Natural killer cell treated with Interleukin-12 subunit alpha and Interleukin-12 subunit beta and Interleukin-15 and Interleukin-18, amount 100 ng/mL, for 72 hours (primary cell): ENCODE measurements around the gene CSTPP1. TPM values are rescaled to one million over a fixed set of nuclear protein-coding genes. Genes with fewer than 3 reads are reported as not detected.
A peak's percentile ranks its signal among the peaks of the same experiment; 100 is the strongest.
"Not testable (repeated sequence)": the region's sequence is repeated elsewhere in the genome, so short reads cannot be mapped to it uniquely, and the experiment has no call there.

Experiments
- ATAC-seq, 2 donors: fragments of 150-1000 bp; cut with Tn5 transposase in 1 of 2; sonication (Bioruptor Pico), chemical (Tn5 transposase) in 1 of 2; 2 replicates each; pipeline ENCODE4 v1.10.0; 2021
- DNase-seq: peaks from one replicate; pipeline ENCODE4 v3.0.0; 2022; ENCODE audit warnings: low spot score
- H3K27ac Mint-ChIP-seq, 2 donors: 1 replicate in 1 of 2; 2 replicates in 1 of 2; pipeline ENCODE4 v1.8.0; 2022; ENCODE audit warnings: mixed read lengths in 2 of 2, mild to moderate bottlenecking in 1 of 2, moderate library complexity in 1 of 2
- H3K27me3 Mint-ChIP-seq, 2 donors: 1 replicate in 1 of 2; 2 replicates in 1 of 2; pipeline ENCODE4 v1.8.0; 2022; ENCODE audit warnings: mixed read lengths in 2 of 2
- H3K36me3 Mint-ChIP-seq: one replicate; pipeline ENCODE4 v1.8.0; 2022; ENCODE audit warnings: mixed read lengths
- H3K4me1 Mint-ChIP-seq, 2 donors: 1 replicate in 1 of 2; 2 replicates in 1 of 2; pipeline ENCODE4 v1.8.0; 2022; ENCODE audit warnings: low read depth in 2 of 2, mixed read lengths in 2 of 2, mild to moderate bottlenecking in 1 of 2
- H3K4me3 Mint-ChIP-seq: one replicate; pipeline ENCODE4 v1.8.0; 2022; ENCODE audit warnings: mixed read lengths
- H3K9me3 Mint-ChIP-seq: 2 replicates; pipeline ENCODE4 v1.8.0; 2022; ENCODE audit warnings: mixed read lengths
- total RNA-seq, 2 donors: library from RNA; stranded (reverse); gene quantifications; one replicate each; pipeline ENCODE4 v1.2.3, GENCODE V29; 2022

CSTPP1 gene
- total RNA-seq, 2 donors from 2014 or later = 20.9 to 23.8 TPM

DNA sequence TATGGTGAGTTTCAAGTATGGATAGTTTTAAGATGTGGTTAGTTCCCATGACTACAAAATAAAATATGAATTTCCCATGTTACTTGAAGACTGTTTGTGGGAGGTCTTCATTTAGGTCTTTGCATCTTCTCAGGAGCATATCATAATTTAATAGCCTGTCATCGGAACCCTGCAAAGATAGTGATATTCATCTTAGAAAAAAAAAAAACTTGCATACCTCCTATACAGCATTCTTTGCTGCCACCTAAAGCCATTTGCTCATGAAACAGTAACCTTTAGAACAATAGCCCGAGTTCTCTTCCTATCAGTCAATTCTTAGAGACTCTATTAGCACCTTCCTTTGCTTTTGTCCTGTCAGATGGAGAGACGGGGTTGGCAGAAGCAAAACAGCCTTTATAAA is 164.8 kb downstream of the CSTPP1 start:
- ATAC-seq (no peak), DNase-seq (no peak)
- H3K36me3 Mint-ChIP-seq = no peaks in the 10 kb centered on the region
- no peak overlapping the region for H3K27ac Mint-ChIP-seq
- H3K4me1 Mint-ChIP-seq = peaks cover 7 to 9% of the 10 kb centered on the region in 2 donors
- no peaks in the 10 kb centered on the region for H3K27me3 Mint-ChIP-seq
- no peaks in the 10 kb centered on the region for H3K9me3 Mint-ChIP-seq
- H3K4me3 Mint-ChIP-seq = no peak overlapping the region

DNA sequence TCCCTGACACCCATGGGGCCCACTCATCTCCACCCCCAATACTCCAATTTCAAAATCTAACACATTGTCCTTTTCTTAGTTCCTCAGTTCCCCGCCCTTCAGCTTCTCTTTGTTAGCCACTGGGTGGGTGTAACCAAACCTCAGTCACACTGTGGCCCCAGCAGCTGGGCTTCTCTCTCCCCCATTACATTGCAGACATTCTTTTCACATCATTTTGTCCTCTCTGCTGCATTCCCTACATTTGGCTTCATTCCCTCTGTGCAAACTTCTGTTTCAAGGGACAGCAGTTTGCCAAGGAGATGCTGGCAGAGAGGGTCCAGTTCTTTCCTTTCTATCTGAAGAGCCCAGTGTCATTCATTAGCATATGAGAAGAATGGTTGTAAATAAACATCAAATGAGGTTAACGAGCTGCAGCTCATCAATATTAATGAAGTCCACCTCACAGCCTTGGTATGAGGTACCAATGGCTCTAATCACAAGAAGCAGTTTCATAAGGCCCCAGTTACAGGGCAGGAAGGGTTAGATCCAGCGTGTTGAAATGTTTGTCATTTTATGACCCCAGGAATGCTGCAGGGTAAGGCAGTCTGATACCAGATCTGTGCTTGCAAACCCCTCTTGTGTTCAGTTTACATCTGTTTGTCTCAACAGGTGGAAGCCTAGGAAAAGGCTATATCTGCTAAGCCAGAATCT is 167.8 kb downstream of the CSTPP1 start:
- no peak for ATAC-seq
- H3K4me3 Mint-ChIP-seq = peak overlapping the region; percentile 1
- no peaks in the 10 kb centered on the region for H3K27me3 Mint-ChIP-seq
- no peak overlapping the region for H3K27ac Mint-ChIP-seq
- H3K36me3 Mint-ChIP-seq = no peaks in the 10 kb centered on the region
- H3K9me3 Mint-ChIP-seq = no peaks in the 10 kb centered on the region
- DNase-seq = no peak
- peaks cover 7 to 9% of the 10 kb centered on the region in 2 donors for H3K4me1 Mint-ChIP-seq

DNA sequence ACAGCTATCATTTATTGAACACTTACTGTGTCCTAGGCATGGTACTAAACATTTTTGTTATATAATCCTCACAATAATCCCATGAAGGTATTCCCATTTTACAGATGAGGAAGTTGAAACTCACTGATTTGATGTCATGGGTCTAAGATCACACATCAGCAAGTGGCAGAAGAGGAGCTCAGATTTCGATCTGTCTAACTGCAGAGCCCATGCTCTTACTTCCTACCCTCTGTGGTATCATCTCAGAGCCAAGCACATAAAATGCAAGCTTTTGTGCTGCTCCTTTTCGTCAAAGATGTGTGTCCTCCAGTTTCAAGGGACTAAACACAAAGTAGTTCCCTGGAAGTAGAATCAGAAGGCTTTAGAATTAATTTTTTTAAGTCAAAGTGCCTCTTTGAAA is 169.0 kb downstream of the CSTPP1 start:
- no peak for ATAC-seq
- Mint-ChIP-seq H3K27me3 (no peaks in the 10 kb centered on the region), H3K4me3 (no peak overlapping the region), H3K4me1 (peaks cover 9 to 14% of the 10 kb centered on the region in 2 donors), H3K9me3 (no peaks in the 10 kb centered on the region), H3K27ac (no peak overlapping the region), H3K36me3 (no peaks in the 10 kb centered on the region)
- DNase-seq = no peak

DNA sequence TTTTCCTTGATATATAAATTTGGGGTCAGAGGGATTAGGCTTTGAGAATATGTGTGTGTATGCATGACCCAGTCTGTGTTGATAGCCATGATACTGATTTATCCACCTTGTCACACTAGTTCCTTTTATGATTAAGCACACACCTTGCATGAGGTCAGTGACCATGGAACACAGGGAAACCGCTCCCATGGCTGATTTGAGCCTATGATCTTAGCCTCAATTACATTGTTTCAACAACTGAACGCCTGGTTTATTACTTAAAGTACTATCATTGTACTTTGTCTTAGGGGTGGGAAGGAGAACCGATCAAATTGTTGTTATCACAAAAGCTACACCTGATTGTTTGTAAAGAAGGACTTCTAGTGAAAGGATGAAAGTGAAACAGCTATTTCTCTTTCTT is 169.4 kb downstream of the CSTPP1 start:
- Mint-ChIP-seq H3K36me3 (no peaks in the 10 kb centered on the region), H3K27ac (peak overlapping the region in 1 of 2 donors; percentile 39), H3K9me3 (no peaks in the 10 kb centered on the region), H3K4me3 (no peak overlapping the region), H3K27me3 (no peaks in the 10 kb centered on the region), H3K4me1 (peaks cover 9 to 14% of the 10 kb centered on the region in 2 donors)
- no peak for ATAC-seq
- no peak for DNase-seq

DNA sequence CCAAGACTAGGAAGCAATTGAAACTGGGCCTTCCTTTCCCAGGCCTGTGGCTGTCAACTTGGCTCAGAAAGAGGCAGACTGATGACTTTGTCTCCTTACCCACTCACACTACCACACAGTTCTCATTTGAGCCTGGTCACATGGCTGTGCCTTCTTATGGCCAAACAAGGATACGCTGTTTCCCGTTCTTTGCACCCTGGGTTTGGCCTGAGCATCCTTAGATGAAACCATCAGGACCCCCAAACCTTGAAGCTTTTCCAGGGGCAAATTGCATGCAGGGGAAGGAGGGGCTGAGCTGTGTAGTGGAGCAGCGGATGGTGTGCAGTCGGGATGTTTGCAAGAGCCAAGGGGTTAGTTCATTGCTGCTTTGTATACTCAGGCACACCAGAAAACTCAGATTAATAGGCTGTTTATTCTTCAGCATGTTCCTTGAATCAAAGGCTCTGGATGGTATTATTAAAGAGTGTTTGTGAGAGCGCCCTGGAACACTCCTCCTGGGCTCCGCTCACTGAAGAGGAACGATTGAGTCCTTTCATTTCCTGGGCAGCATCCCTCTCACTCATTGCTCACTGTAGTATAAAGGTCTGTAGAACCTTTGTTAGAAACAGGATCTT is 170.3 kb downstream of the CSTPP1 start:
- Mint-ChIP-seq H3K4me3 (no peak overlapping the region), H3K27me3 (no peaks in the 10 kb centered on the region), H3K36me3 (no peaks in the 10 kb centered on the region), H3K4me1 (peaks cover 13 to 14% of the 10 kb centered on the region in 2 donors), H3K9me3 (no peaks in the 10 kb centered on the region), H3K27ac (no peak overlapping the region)
- ATAC-seq = peak in 1 of 2 donors; percentile 17
- no peak for DNase-seq

DNA sequence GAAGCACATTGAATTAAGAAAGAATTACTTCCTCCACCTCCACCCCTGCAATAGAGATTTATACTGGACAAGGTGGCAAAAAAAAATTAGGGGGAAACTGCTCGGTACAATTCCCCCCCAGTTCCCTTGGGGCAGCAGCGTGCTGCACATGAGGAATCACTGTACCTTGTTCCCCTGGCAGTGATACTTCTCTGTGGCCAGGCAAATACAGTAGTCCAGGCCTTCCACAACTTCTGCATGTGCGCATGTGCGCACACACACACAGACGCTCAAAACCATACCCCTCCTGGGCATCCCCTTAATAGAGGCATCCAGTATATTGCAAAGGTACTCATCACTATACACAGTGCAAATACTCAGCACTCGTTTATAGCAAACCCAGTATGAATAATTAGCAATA is 171.2 kb downstream of the CSTPP1 start:
- Mint-ChIP-seq H3K4me3 (no peak overlapping the region), H3K36me3 (no peaks in the 10 kb centered on the region), H3K4me1 (peaks cover 13 to 14% of the 10 kb centered on the region in 2 donors), H3K27me3 (no peaks in the 10 kb centered on the region), H3K27ac (no peak overlapping the region), H3K9me3 (no peaks in the 10 kb centered on the region)
- no peak for DNase-seq
- ATAC-seq = no peak

DNA sequence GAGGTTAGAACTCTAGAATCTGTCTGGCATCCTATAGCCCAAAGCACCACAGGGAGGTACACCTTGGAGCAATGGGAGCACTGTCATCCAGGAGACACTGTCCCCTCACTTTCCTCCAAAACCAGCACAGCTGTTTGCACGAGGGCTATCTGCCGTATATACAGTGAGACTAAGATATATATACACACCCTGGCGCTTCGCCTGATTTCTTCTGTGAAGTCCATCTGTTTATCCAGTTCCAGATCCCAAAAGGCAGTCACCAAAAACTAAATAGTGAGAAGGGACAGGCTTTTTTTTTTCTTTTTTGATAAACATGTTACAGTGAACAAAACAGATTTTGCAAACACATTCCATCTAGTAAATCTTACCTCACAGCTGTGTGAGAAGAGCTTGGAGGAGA is 171.7 kb downstream of the CSTPP1 start:
- Mint-ChIP-seq H3K4me1 (peaks cover 13 to 14% of the 10 kb centered on the region in 2 donors), H3K4me3 (no peak overlapping the region), H3K36me3 (no peaks in the 10 kb centered on the region), H3K9me3 (no peaks in the 10 kb centered on the region), H3K27me3 (no peaks in the 10 kb centered on the region), H3K27ac (no peak overlapping the region)
- ATAC-seq = no peak
- no peak for DNase-seq

DNA sequence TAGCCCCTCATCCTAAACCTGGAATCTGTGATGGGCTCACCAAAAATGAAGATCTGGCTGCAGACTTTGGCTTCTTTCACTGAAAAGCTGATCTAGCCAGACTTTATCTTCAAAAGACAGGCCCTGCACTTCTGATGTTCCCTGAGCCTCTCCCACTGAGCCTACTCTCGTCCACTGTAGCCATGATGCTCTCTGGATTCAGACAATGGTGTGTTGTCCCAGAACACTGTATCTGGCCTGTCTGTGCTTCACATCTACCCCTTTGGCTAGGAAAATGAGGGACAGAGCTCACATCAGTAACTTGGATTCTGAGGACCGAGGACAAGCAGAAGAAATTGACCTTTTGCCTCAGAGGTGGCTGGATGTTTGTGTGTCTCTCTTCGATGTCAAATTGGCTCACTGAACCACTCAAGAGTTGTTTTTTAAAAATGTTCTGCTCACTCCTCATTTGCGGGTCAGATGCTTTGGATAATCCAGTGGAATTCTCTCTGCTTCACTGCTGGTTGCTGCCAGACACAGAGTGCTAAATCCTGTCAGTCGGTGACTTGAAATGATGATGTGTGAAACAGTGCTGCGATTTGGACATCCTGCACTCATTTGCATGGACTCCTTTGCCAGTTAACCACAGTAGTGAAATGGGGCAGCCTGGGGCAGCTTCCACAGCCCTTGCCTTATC is 172.6 kb downstream of the CSTPP1 start:
- H3K27ac Mint-ChIP-seq = no peak overlapping the region

DNA sequence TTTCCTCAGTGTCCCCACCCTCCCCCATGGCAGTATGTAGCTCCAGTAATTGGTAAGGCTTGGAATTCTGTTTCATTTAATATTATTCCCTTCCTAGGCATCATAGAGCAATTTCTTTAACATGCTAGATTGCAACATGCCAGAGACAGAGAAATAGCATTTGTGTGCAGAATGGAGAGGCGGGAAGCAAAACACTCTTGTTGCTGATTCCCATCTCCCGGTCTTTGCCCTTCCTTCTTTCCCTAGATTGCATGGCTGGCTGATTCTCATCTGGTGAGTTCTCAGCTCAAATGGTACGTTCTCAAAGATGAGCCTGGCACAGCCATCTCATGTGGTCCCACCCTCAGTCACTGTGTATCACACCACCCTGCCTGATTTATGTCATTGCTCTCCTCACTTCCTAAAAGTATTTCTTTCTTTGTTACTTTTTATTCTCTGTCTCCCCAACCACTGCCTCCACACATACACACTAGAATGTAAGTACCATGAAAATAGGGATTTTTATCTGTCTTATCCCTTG is 173.2 kb downstream of the CSTPP1 start:
- Mint-ChIP-seq H3K27ac (no peak overlapping the region), H3K4me1 (peaks cover 5 to 6% of the 10 kb centered on the region in 2 donors), H3K9me3 (no peaks in the 10 kb centered on the region), H3K4me3 (no peak overlapping the region), H3K36me3 (no peaks in the 10 kb centered on the region), H3K27me3 (no peaks in the 10 kb centered on the region)
- ATAC-seq (no peak), DNase-seq (no peak)

More for the DNA sequence above, 172.6 kb downstream of the CSTPP1 start:
- Mint-ChIP-seq H3K9me3 (no peaks in the 10 kb centered on the region), H3K36me3 (no peaks in the 10 kb centered on the region), H3K4me1 (peaks cover 9 to 10% of the 10 kb centered on the region in 2 donors), H3K27me3 (no peaks in the 10 kb centered on the region), H3K4me3 (no peak overlapping the region)
- no peak for ATAC-seq
- no peak for DNase-seq

DNA sequence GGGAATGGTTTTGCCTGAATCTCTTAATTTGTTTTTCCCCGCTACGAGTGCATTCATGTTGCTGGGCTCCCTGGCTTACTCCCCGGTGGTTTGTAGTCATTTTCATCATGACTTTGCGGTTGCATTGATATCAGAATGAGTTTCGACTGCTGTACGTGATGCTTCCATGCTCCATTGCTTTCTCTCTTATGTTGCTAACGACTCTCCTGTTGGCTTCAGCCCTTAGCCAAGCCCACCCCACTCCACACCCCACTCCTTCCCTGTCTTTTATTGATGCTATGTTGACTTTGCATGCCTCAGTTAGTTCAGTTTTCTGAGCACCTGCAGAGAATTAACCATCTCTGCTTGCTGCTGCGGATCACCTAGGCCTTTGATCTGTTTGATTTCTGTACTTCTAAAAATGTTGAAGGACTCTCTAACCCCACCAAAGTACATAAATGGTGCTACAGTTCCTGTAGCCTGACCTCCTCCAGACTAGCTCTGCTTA is 174.8 kb downstream of the CSTPP1 start:
- Mint-ChIP-seq H3K4me1 (peaks cover 5 to 6% of the 10 kb centered on the region in 2 donors), H3K36me3 (no peaks in the 10 kb centered on the region), H3K9me3 (no peaks in the 10 kb centered on the region), H3K4me3 (no peak overlapping the region), H3K27ac (no peak overlapping the region), H3K27me3 (no peaks in the 10 kb centered on the region)
- ATAC-seq (no peak), DNase-seq (no peak)

DNA sequence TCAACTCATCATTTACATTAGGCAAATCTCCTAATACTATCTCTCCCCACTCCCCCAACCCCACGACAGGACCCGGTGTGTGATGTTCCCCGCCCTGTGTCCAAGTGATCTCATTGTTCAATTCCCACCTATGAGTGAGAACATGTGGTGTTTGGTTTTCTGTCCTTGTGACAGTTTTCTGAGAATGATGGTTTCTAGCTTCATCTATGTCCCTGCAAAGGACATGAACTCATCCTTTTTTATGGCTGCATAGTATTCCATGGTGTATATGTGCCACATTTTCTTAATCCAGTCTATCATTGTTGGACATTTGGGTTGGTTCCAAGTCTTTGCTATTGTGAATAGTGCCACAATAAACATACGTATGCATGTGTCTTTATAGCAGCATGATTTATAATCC is 176.4 kb downstream of the CSTPP1 start:
- H3K9me3 Mint-ChIP-seq, H3K4me1 Mint-ChIP-seq, H3K27ac Mint-ChIP-seq: not testable (repeated sequence)

DNA sequence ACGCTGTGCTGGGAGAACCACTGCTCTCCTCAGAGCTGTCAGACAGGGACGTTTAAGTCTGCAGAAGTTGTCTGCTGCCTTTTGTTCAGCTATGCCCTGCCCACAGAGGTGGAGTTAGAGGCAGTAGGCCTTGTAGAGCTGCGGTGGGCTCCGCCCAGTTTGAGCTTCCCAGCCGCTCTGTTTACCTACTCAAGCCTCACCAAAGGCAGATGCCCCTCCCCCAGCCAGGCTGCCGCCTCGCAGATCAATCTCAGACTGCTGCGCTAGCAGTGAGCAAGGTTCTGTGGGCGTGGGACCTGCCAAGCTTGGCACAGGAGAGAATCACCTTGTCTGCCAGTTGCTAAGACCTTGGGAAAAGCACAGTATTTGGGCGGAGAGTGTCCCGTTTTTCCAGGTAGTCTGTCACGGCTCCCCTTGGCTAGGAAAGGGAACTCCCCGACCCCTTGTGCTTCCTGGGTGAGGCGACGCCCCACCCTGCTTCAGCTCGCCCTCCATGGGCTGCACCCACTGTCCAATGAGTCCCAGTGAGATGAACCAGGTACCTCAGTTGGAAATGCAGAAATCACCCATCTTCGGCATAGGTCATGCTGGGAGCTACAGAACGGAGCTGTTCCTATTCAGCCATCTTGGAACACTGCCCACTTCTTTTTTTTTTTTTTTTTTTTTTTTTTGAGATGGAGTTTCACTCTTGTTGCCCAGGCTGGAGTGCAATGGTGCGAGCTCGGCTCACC is 182.6 kb downstream of the CSTPP1 start:
- not testable (repeated sequence) for H3K36me3 Mint-ChIP-seq, H3K27ac Mint-ChIP-seq, DNase-seq, ATAC-seq, H3K27me3 Mint-ChIP-seq, H3K4me3 Mint-ChIP-seq, H3K4me1 Mint-ChIP-seq, H3K9me3 Mint-ChIP-seq

More for the DNA sequence above, 176.4 kb downstream of the CSTPP1 start:
- H3K4me3 Mint-ChIP-seq, DNase-seq, H3K27me3 Mint-ChIP-seq, ATAC-seq, H3K36me3 Mint-ChIP-seq: not testable (repeated sequence)

DNA sequence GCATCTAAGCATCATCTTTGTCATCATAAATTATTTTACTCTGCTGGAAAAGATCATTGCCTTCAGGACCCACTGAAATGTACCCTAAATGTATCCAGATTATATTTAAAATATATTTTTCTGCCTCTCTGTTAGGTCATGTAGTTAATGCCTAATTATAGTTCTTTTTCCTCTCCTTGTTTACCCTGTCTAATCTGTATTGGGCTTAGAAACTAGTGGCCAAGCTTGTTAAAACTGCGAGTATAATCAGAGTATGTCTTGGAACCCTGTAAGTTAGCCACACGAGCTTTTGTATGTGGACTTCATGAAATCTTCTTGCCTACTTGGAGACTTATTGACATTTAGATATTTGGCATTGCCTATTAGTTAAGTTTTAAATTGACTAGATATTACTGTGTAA is 184.5 kb downstream of the CSTPP1 start:
- Mint-ChIP-seq H3K9me3 (no peaks in the 10 kb centered on the region), H3K4me1 (no peaks in the 10 kb centered on the region), H3K27me3 (no peaks in the 10 kb centered on the region), H3K36me3 (no peaks in the 10 kb centered on the region), H3K27ac (no peak overlapping the region), H3K4me3 (no peak overlapping the region)
- DNase-seq = no peak
- no peak for ATAC-seq
